ENCODE measurements around the gene FBRS. TPM values are rescaled to one million over a fixed set of nuclear protein-coding genes. Genes with fewer than 3 reads are reported as not detected.
A peak's percentile ranks its signal among the peaks of the same experiment; 100 is the strongest.

Gene FBRS
- total and polyA plus RNA-seq, 2 of the 13 experiments (the other 11 are each of a cell fraction or from before 2014, with no cell fraction given): 13.7 to 16.2 TPM

DNA sequence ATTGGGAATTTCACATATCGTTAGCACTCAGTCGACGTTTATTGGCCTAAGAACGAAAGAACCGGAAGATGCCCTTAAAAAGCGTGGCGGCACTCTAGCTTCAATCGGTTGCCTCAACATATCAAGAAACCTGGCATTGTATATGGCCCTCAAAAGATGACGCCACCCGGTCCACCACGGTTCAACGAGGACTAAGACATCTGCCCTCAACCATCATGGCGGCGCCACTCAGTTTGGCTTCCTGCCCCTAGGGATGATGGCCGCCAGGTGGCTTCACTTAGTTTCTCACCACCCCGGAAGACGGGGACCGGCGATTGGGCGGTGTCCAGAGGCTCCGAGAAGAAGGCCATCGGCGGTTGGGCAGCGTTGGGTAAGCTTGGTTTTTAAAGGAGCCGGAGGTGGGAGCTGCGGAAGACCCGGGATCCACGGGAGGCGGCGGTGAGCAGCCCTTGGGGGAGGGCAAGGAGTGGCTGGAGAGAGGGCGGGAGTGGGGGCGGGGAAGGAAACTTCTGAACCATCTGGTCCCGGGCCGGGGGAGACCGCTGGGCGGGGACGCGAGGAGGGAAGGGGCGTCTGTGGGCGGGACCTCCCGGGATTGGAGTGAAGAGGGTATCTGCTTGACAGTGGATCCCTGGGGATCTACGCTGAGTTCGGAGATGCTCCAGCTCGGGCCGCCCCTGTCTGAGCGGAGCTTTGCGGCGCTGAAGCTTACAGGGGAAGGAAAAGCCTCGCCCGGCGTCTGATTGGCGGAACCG is 7.7 kb upstream of the FBRS start, which contains the start of gene PRR14 (continued):
- TF ChIP-seq SETDB1 (CRISPR knock-in tag; IDR thresholded peaks at IDR 0.05; ENCODE audit: borderline replicate concordance) (no peak), ZNF773 (CRISPR knock-in tag; IDR thresholded peaks at IDR 0.05; ENCODE audit: borderline replicate concordance) (no peak), YEATS4 (CRISPR knock-in tag; IDR thresholded peaks at IDR 0.05; ENCODE audit: borderline replicate concordance) (peak; percentile 72), CCDC6 (CRISPR knock-in tag; IDR thresholded peaks at IDR 0.05) (0 out of 2 replicates have a peak, but pooled peaks have one; percentile 21), ZFP36L2 (CRISPR knock-in tag; IDR thresholded peaks at IDR 0.05) (no peak), ZHX1 (CRISPR knock-in tag; IDR thresholded peaks at IDR 0.05; ENCODE audit: low read depth) (peak; percentile 98), ZNF512B (CRISPR knock-in tag; IDR thresholded peaks at IDR 0.05; ENCODE audit: borderline replicate concordance) (no peak; the same call in 1 of the 2 replicates), ZNF776 (CRISPR knock-in tag; IDR thresholded peaks at IDR 0.05) (no peak), ZSCAN30 (CRISPR knock-in tag; IDR thresholded peaks at IDR 0.05) (0 out of 2 replicates have a peak, but pooled peaks have one; percentile 34), POLR2AphosphoS2 (IDR thresholded peaks at IDR 0.05; ENCODE audit: low read depth, low read length) (no peak), TERF1 (CRISPR knock-in tag; IDR thresholded peaks at IDR 0.05) (no peak), ZNF317 (CRISPR knock-in tag; IDR thresholded peaks at IDR 0.05) (peak; percentile 46; the same call in 1 of the 2 replicates), ZNF569 (CRISPR knock-in tag; IDR thresholded peaks at IDR 0.05; ENCODE audit: borderline replicate concordance) (no peak), ZNF282 (IDR thresholded peaks at IDR 0.05; ENCODE audit: partially characterized antibody) (no peak), ZNF138 (CRISPR knock-in tag; IDR thresholded peaks at IDR 0.05; ENCODE audit: low read depth) (no peak; the same call in 1 of the 2 replicates), ZSCAN5A (CRISPR knock-in tag; IDR thresholded peaks at IDR 0.05; ENCODE audit: borderline replicate concordance) (no peak; the same call in 1 of the 2 replicates), KLF15 (CRISPR knock-in tag; IDR thresholded peaks at IDR 0.05; ENCODE audit: borderline replicate concordance) (no peak), ZSCAN9 (CRISPR knock-in tag; IDR thresholded peaks at IDR 0.05; ENCODE audit: borderline replicate concordance) (no peak; the same call in 1 of the 2 replicates), SP140L (CRISPR knock-in tag; IDR thresholded peaks at IDR 0.05; ENCODE audit: borderline replicate concordance) (no peak)
- TF ChIP-seq, protein P1, sequence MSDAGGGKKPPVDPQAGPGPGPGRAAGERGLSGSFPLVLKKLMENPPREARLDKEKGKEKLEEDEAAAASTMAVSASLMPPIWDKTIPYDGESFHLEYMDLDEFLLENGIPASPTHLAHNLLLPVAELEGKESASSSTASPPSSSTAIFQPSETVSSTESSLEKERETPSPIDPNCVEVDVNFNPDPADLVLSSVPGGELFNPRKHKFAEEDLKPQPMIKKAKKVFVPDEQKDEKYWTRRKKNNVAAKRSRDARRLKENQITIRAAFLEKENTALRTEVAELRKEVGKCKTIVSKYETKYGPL (CRISPR knock-in tag; IDR thresholded peaks at IDR 0.05): no peak
